Epidermal melanocyte (primary cell): ENCODE data around the gene HEATR9.

Source experiments
- DNase-seq: peaks from one replicate; pipeline ENCODE4 v3.0.0; 2011; ENCODE audit warnings: low spot score; ENCODE audit not compliant: insufficient read length

HEATR9 gene

GRCh38 chr17:35811759-35812158, 56.9 kb downstream of the HEATR9 start:
- DNase-seq = no peak

GRCh38 chr17:35809855-35810461, 58.7 kb downstream of the HEATR9 start:
- no peak for DNase-seq

GRCh38 chr17:35808962-35809854, 59.5 kb downstream of the HEATR9 start, which contains the start of gene TAF15:
TAF15 (plus strand) TSS chr17:35809484; CDS start chr17:35809570, 86 bp downstream.
- DNase-seq = peak; percentile 80

DNA sequence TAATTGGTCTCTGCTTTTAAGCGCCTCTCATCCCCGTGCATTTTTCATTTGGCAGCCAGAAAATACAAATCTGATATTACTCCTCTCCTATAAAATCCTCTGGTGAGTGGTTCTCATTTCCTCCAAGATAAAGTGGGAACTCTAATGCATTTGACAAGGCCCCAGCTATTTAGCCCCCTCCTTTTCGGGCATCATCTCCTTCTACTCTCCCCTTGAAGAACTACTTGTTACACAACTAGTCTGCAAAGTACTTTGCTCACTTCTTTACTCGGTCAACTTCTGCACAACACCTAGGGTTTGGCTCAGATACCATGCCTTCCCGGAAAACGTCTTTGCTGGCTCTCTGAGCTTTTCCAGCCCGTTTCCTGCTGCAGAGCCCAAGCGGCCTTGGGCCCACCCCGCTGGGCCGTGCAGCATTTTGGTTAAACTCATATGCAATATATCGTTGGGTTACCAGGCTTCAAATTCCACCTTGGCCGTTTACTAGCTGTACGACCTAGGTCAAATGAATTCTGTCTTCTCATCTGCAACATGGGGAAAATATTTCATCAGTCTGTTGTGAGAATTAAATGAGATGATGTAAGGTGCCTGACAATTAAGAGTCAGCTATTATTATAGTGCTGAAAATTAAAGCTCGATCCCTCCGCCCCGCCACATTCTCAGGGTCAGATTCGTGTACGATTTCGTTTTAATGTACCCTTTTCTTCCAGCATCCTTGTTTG, 60.3 kb downstream of the HEATR9 start:
- no peak for DNase-seq

DNA sequence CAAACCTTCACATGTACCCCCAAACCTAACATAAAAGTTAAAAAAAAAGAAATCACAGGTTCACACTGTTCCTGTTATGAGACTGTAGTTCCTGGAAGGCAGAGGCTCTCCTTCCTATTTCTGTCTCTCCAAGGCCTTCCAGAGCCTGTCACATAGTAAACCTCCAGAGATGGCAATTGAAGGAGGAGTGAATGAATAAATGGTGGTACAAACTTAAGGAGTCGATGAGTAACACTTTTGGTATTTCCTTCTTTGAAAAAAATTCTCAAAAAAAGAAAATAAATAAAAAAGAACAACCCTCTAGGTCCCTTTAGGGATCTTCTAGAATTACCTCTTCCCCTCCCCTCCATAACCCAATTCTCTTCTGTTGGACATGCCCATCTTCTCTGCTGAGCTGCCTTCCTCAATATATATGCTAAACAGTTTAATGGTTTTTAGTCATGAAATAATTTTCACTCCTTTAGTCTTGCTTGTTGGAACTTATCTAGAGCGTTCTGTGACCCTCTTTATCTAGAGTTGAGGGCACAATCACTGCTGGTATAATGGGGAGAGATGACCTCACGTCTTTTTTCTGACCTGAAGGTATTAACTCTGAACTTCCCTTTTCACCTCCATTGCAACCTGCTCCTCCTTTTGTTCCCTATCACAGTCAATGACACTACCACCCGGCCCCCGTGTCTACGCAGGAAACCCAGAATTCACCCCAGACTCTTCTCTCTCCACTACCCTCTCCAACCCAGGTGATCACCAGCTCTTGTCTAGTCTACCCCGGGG, 61.1 kb downstream of the HEATR9 start:
- no peak for DNase-seq
